ENCODE data around the gene WSCD1. TPM values are rescaled to one million over a fixed set of nuclear protein-coding genes. Genes with fewer than 3 reads are reported as not detected.

The WSCD1 gene
- polyA plus RNA-seq, 1 experiment, result 0.20 TPM

- Histone ChIP-seq H3K27me3 (ENCODE audit: control insufficient read depth, insufficient read depth, low read length) (no peaks in the 10 kb centered on the region), H3K4me3 (ENCODE audit: low read depth, low read length) (no peak overlapping the region), H3K27ac (ENCODE audit: low read depth, low read length) (no peak overlapping the region), H3K9me3 (ENCODE audit: control insufficient read depth, insufficient read depth, low read length) (no peaks in the 10 kb centered on the region)
- POLR2A ChIA-PET, result no interaction called here
- CTCF ChIA-PET, result no interaction called here
- no peak for DNase-seq (ENCODE audit: low read depth, low spot score)
- TF ChIP-seq CTCF (IDR thresholded peaks at IDR 0.05; ENCODE audit: low read depth, low read length), result no peak
Observed at GRCh38 chr17:6046931-6047330, 23.2 kb upstream of the WSCD1 start.

- no peak for TF ChIP-seq CTCF (IDR thresholded peaks at IDR 0.05; ENCODE audit: low read depth, low read length)
- ChIA-PET POLR2A (no interaction called here), CTCF (no interaction called here)
- Histone ChIP-seq H3K9me3 (ENCODE audit: control insufficient read depth, insufficient read depth, low read length) (no peaks in the 10 kb centered on the region), H3K4me3 (ENCODE audit: low read depth, low read length) (no peak overlapping the region), H3K27me3 (ENCODE audit: control insufficient read depth, insufficient read depth, low read length) (no peaks in the 10 kb centered on the region), H3K27ac (ENCODE audit: low read depth, low read length) (no peak overlapping the region)
- no peak for DNase-seq (ENCODE audit: low read depth, low spot score)
Observed at GRCh38 chr17:6047966-6048365, 22.2 kb upstream of the WSCD1 start.

DNA sequence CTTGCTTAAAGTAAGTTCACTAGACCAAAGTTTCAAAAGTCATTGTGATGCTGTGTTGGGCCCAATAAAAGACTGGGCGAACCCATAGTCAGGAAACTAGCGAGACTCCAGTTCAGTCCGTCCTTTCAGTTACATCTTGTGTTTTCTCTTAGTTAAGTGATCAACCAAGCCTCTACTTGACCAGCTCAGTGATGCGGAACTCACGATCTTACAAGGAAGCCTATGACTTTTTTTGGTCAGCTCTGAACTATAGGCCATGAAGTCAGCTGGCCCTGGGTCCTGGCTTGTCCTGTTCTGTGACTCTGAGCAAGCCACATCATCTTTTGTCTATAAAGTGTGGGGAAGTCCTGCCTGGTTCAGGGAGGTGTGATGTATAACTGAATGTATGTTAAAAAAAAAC lies 21.7 kb upstream of the WSCD1 start:
- ChIA-PET POLR2A (no interaction called here), CTCF (no interaction called here)
- no peak for TF ChIP-seq CTCF (IDR thresholded peaks at IDR 0.05; ENCODE audit: low read depth, low read length)
- no peak for DNase-seq (ENCODE audit: low read depth, low spot score)
- no peaks in the 10 kb centered on the region for H3K27me3 ChIP-seq (ENCODE audit: control insufficient read depth, insufficient read depth, low read length)
- H3K9me3 ChIP-seq (ENCODE audit: control insufficient read depth, insufficient read depth, low read length), result no peaks in the 10 kb centered on the region
- H3K4me3 ChIP-seq (ENCODE audit: low read depth, low read length), result no peak overlapping the region
- H3K27ac ChIP-seq (ENCODE audit: low read depth, low read length), result no peak overlapping the region

DNA sequence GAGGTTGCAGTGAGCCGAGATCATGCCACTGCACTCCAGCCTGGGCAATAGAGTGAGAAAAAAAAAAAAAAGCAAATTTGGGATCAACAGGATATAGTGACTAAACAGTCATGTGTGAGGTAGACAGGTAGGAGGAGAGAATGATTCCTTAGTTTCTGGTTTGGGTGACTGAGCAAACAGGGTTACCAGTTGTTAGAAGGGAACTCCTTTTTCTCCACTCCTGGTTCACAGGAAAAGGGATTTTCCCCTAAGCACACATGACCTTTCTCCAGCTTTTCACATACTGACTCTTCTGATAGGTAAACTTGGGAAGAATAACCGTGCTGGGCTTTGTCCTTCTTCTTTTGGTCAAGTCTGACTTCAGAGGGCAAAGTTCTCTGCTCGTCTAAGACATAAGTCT lies 17.3 kb upstream of the WSCD1 start:
- TF ChIP-seq CTCF (IDR thresholded peaks at IDR 0.05; ENCODE audit: low read depth, low read length), result no peak
- DNase-seq (ENCODE audit: low read depth, low spot score), result no peak
- no peak overlapping the region for H3K4me3 ChIP-seq (ENCODE audit: low read depth, low read length)
- H3K27ac ChIP-seq (ENCODE audit: low read depth, low read length), result no peak overlapping the region
- H3K9me3 ChIP-seq (ENCODE audit: control insufficient read depth, insufficient read depth, low read length), result peaks cover 2% of the 10 kb centered on the region; the same call in 1 of the 2 replicates
- CTCF ChIA-PET, result no interaction called here
- POLR2A ChIA-PET, result no interaction called here
- no peaks in the 10 kb centered on the region for H3K27me3 ChIP-seq (ENCODE audit: control insufficient read depth, insufficient read depth, low read length)

- Histone ChIP-seq H3K27me3 (ENCODE audit: control insufficient read depth, insufficient read depth, low read length) (no peaks in the 10 kb centered on the region), H3K27ac (ENCODE audit: low read depth, low read length) (no peak overlapping the region), H3K9me3 (ENCODE audit: control insufficient read depth, insufficient read depth, low read length) (peaks cover 6% of the 10 kb centered on the region; the same call in 1 of the 2 replicates), H3K4me3 (ENCODE audit: low read depth, low read length) (no peak overlapping the region)
- ChIA-PET POLR2A (no interaction called here), CTCF (no interaction called here)
- no peak for DNase-seq (ENCODE audit: low read depth, low spot score)
- no peak for TF ChIP-seq CTCF (IDR thresholded peaks at IDR 0.05; ENCODE audit: low read depth, low read length)
Observed at GRCh38 chr17:6054372-6054771, 15.8 kb upstream of the WSCD1 start.
